HepG2 (cell line): ENCODE data around the gene LYZL1. TPM values are rescaled to one million over a fixed set of nuclear protein-coding genes. Genes with fewer than 3 reads are reported as not detected.
A peak's percentile ranks its signal among the peaks of the same experiment; 100 is the strongest.

Source experiments
- CREBL2 ChIP-seq: sonication (generic); formaldehyde crosslinking; IDR thresholded peaks from 2 replicates; pipeline ENCODE4 v1.8.1; 2023; ENCODE audit warnings: missing genetic modification reagents, mild to moderate bottlenecking, borderline replicate concordance
- MATR3 ChIP-seq: sonication (generic); formaldehyde crosslinking; IDR thresholded peaks from 2 replicates; pipeline ENCODE4 v1.4.0; 2020; ENCODE audit warnings: missing genetic modification reagents
- NAIF1 ChIP-seq: sonication (generic); formaldehyde crosslinking; IDR thresholded peaks from 2 replicates; pipeline ENCODE4 v1.5.0; 2020; ENCODE audit warnings: mild to moderate bottlenecking, missing genetic modification reagents, borderline replicate concordance
- NCOA1 ChIP-seq: sonication (generic); formaldehyde crosslinking; IDR thresholded peaks from 2 replicates; pipeline ENCODE4 v1.9.0; 2021; ENCODE audit warnings: missing genetic modification reagents
- POGK ChIP-seq: sonication (generic); formaldehyde crosslinking; conservative IDR thresholded peaks from 2 replicates; pipeline ENCODE4 v1.8.0; 2022; ENCODE audit warnings: mild to moderate bottlenecking, moderate library complexity, missing genetic modification reagents
- RARG ChIP-seq: sonication (generic); formaldehyde crosslinking; IDR thresholded peaks from 2 replicates; pipeline ENCODE4 v1.4.0; 2020; ENCODE audit warnings: low read depth, mild to moderate bottlenecking, missing genetic modification reagents
- RFX1 ChIP-seq: fragments of 450-650 bp; IDR thresholded peaks from 2 replicates; pipeline ENCODE4 v1.6.1; 2017
- TBL1XR1 ChIP-seq: fragments of 150-350 bp; IDR thresholded peaks from 2 replicates; pipeline ENCODE4 v1.6.1; 2014; ENCODE audit warnings: borderline replicate concordance, low read length; ENCODE audit not compliant: partially characterized antibody
- ZBTB44 ChIP-seq: sonication (generic); formaldehyde crosslinking; IDR thresholded peaks from 2 replicates; pipeline ENCODE4 v1.4.0; 2020; ENCODE audit warnings: missing genetic modification reagents
- ZC3H4 ChIP-seq: sonication (generic); formaldehyde crosslinking; IDR thresholded peaks from 2 replicates; pipeline ENCODE4 v1.4.0; 2020; ENCODE audit warnings: missing genetic modification reagents, borderline replicate concordance
- ZNF333 ChIP-seq: sonication (generic); formaldehyde crosslinking; IDR thresholded peaks from 2 replicates; pipeline ENCODE4 v1.4.0; 2020; ENCODE audit warnings: mild to moderate bottlenecking, missing genetic modification reagents, borderline replicate concordance
- ZNF512 ChIP-seq: sonication (generic); formaldehyde crosslinking; IDR thresholded peaks from 2 replicates; pipeline ENCODE4 v1.4.0; 2020; ENCODE audit warnings: mild to moderate bottlenecking, missing genetic modification reagents
- ZNF639 ChIP-seq: conservative IDR thresholded peaks from 2 replicates; pipeline ENCODE4 v1.6.1; 2018; ENCODE audit warnings: missing genetic modification reagents
- ZNF691 ChIP-seq: sonication (generic); formaldehyde crosslinking; IDR thresholded peaks from 2 replicates; pipeline ENCODE4 v1.4.0; 2020; ENCODE audit warnings: missing genetic modification reagents, low read depth, mild to moderate bottlenecking, borderline replicate concordance
- ZNF773 ChIP-seq: sonication (generic); formaldehyde crosslinking; IDR thresholded peaks from 2 replicates; pipeline ENCODE4 v1.4.0; 2020; ENCODE audit warnings: missing genetic modification reagents, borderline replicate concordance
- ZXDC ChIP-seq: sonication (generic); formaldehyde crosslinking; IDR thresholded peaks from 2 replicates; pipeline ENCODE4 v1.5.0; 2020; ENCODE audit warnings: mild to moderate bottlenecking, missing genetic modification reagents
- polyA plus RNA-seq, 8 experiments: library from polyadenylated mRNA; depleted of rRNA in 3 of 8; stranded (reverse) in 7 of 8; unstranded in 1 of 8; fragments of >200 nt; fragmentation: Illumina TruSeq in 4 of 8; extraction: Trizol in 4 of 8; gene quantifications; 2 replicates each; pipeline versions ENCODE4 v1.2.1 to v1.2.3, GENCODE V29; 2011 to 2016; ENCODE audit warnings: low read depth in 4 of 8, missing spikeins in 1 of 8, mixed read lengths in 1 of 8; ENCODE audit not compliant: insufficient read depth in 1 of 8
- total RNA-seq, 5 experiments: library from RNA; depleted of rRNA; stranded (reverse); fragments of >200 nt; fragmentation: Illumina TruSeq; extraction: Trizol; gene quantifications; 2 replicates each; pipeline ENCODE4 v1.2.3, GENCODE V29; 2016; ENCODE audit warnings: low read depth in 1 of 5

The LYZL1 gene
- total and polyA plus RNA-seq, 2 of the 13 experiments (the other 11 are each of a cell fraction or from before 2014, with no cell fraction given) = not detected

GRCh38 chr10:29326886-29327745, 38.2 kb downstream of the LYZL1 start (continued):
- TF ChIP-seq ZXDC = no peak
- TF ChIP-seq RFX1 = no peak
- peak; percentile 66 for TF ChIP-seq TBL1XR1
- TF ChIP-seq ZBTB44 (CRISPR knock-in tag) = no peak
- TF ChIP-seq ZNF512 (CRISPR knock-in tag) = no peak
- TF ChIP-seq RARG (CRISPR knock-in tag) = no peak
- TF ChIP-seq ZNF639 (CRISPR knock-in tag) = no peak
- no peak for TF ChIP-seq POGK
- no peak for TF ChIP-seq NAIF1 (CRISPR knock-in tag)
- TF ChIP-seq MATR3 (CRISPR knock-in tag) = no peak
- no peak for TF ChIP-seq ZNF773 (CRISPR knock-in tag)
- TF ChIP-seq ZNF333 (CRISPR knock-in tag) = no peak
- no peak for TF ChIP-seq ZNF691
- TF ChIP-seq CREBL2 (CRISPR knock-in tag) = no peak
- no peak for TF ChIP-seq NCOA1 (CRISPR knock-in tag)
- TF ChIP-seq ZC3H4 = no peak
